Loucy (cell line): Measurements from ENCODE around the gene CNTN4.

Experiments used
- H2AFZ ChIP-seq: fragments of 200-600 bp; sonication (generic); 2 replicates; pipeline ENCODE4 v1.6.0; 2016; ENCODE audit warnings: antibody characterized with exemption, mild to moderate bottlenecking, low read length, moderate library complexity
- H3F3A ChIP-seq: fragments of 200-600 bp; 2 replicates; pipeline ENCODE4 v1.6.0; 2016; ENCODE audit warnings: antibody characterized with exemption, low read depth, mild to moderate bottlenecking
- H3K27me3 ChIP-seq: fragments of 200-600 bp; sonication (generic); 2 replicates; pipeline ENCODE4 v1.6.1; 2014; ENCODE audit warnings: low read length, mild to moderate bottlenecking; ENCODE audit not compliant: insufficient read depth, poor library complexity, severe bottlenecking
- H3K36me3 ChIP-seq: fragments of 200-600 bp; sonication (generic); 2 replicates; pipeline ENCODE4 v1.6.1; 2016; ENCODE audit warnings: low read length; ENCODE audit not compliant: insufficient read depth
- H3K4me1 ChIP-seq: fragments of 200-600 bp; sonication (generic); 2 replicates; pipeline ENCODE4 v1.5.1; 2014; ENCODE audit warnings: low read length, mild to moderate bottlenecking; ENCODE audit not compliant: insufficient read depth, poor library complexity, severe bottlenecking
- H3K4me2 ChIP-seq: fragments of 200-600 bp; sonication (generic); 2 replicates; pipeline ENCODE4 v1.6.0; 2014; ENCODE audit warnings: antibody characterized with exemption, low read length, low read depth, mild to moderate bottlenecking; ENCODE audit not compliant: poor library complexity, severe bottlenecking
- H3K4me3 ChIP-seq: fragments of 200-600 bp; sonication (generic); 2 replicates; pipeline ENCODE4 v1.5.1; 2014; ENCODE audit warnings: low read length, mild to moderate bottlenecking, mixed read lengths; ENCODE audit not compliant: poor library complexity, severe bottlenecking
- H3K79me2 ChIP-seq: fragments of 200-600 bp; sonication (generic); 2 replicates; pipeline ENCODE4 v1.6.1; 2014; ENCODE audit warnings: low read length; ENCODE audit not compliant: insufficient read depth
- H3K9ac ChIP-seq: fragments of 200-600 bp; sonication (generic); 2 replicates; pipeline ENCODE4 v1.6.0; 2014; ENCODE audit warnings: mild to moderate bottlenecking, low read depth, low read length, moderate library complexity; ENCODE audit not compliant: poor library complexity, severe bottlenecking
- H3K9me2 ChIP-seq: fragments of 200-600 bp; sonication (generic); replicated peaks from 2 replicates; pipeline ENCODE4 v1.6.1; 2016; ENCODE audit warnings: low read depth, low read length, mixed read lengths
- H3K9me3 ChIP-seq: fragments of 200-600 bp; sonication (generic); 2 replicates; pipeline ENCODE4 v1.6.1; 2014; ENCODE audit warnings: mild to moderate bottlenecking, antibody characterized with exemption, low read length, low read depth; ENCODE audit not compliant: insufficient read depth
- H4K20me1 ChIP-seq: fragments of 200-600 bp; sonication (generic); 2 replicates; pipeline ENCODE4 v1.6.0; 2014; ENCODE audit warnings: antibody characterized with exemption, low read length, mild to moderate bottlenecking; ENCODE audit not compliant: insufficient read depth, poor library complexity, severe bottlenecking
- CTCF ChIP-seq: fragments of 200-600 bp; sonication (generic); conservative IDR thresholded peaks from 2 replicates; pipeline ENCODE4 v1.5.1; 2014; ENCODE audit warnings: mild to moderate bottlenecking, antibody characterized with exemption, low read length
- EZH2phosphoT487 ChIP-seq: fragments of 200-600 bp; IDR thresholded peaks from 2 replicates; pipeline ENCODE4 v1.6.1; 2018; ENCODE audit warnings: antibody characterized with exemption, mild to moderate bottlenecking, moderate library complexity, borderline replicate concordance

The CNTN4 gene

DNA sequence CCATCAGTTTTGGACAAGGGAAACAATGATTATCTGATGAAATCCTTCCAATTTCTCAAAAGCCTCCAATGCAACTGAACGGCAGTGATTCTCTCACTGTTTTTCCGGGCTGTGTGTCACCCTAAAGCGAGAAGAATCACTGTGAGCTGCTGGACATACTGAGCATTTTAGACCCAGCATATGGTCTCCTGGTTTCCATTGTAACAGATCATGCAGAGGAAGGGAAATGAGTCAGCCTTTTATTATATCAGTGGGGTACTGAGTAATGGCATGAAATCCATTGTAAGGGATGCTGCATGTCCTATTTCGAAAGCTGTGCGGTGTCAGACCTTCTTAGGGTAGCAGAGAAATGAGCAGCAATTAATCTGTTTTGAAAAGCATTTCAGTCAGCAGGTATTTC lies 724.4 kb downstream of the CNTN4 start:
- H2AFZ ChIP-seq = no peak overlapping the region
- TF ChIP-seq EZH2phosphoT487 = no peak
- no peaks in the 10 kb centered on the region; the same call in 1 of the 2 replicates for H3K9me3 ChIP-seq
- H4K20me1 ChIP-seq = no peaks in the 10 kb centered on the region
- H3K9ac ChIP-seq = no peak overlapping the region
- no peaks in the 10 kb centered on the region for H3K9me2 ChIP-seq
- H3F3A ChIP-seq = no peaks in the 10 kb centered on the region
- no peaks in the 10 kb centered on the region for H3K79me2 ChIP-seq
- H3K4me3 ChIP-seq = no peak overlapping the region
- H3K4me2 ChIP-seq = no peak overlapping the region
- no peaks in the 10 kb centered on the region for H3K36me3 ChIP-seq
- no peaks in the 10 kb centered on the region for H3K27me3 ChIP-seq
- H3K4me1 ChIP-seq = no peaks in the 10 kb centered on the region

GRCh38 chr3:2823437-2824211 lies 725.0 kb downstream of the CNTN4 start:
- H2AFZ ChIP-seq = no peak overlapping the region

DNA sequence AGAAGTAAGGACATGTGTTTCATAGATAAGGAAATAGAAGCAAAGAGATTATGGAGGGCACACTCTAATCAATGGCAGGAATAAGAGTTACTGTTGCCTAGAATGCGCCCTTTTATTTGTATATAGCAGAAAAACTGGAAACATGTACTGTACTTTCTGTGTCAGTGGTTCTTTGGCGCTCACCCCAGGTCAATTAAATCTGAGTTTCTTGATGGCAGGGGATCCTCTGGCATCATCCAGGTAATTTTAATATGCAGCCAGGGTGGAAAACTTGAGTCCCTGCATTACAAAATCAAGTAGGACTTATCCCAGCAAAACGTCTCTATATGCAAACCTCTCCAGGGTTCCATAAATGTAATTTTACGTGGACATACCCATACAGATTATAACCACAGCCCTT lies 727.4 kb downstream of the CNTN4 start:
- H3F3A ChIP-seq = no peaks in the 10 kb centered on the region
- H3K79me2 ChIP-seq = no peaks in the 10 kb centered on the region
- H3K4me1 ChIP-seq = no peaks in the 10 kb centered on the region
- no peak overlapping the region for H3K9ac ChIP-seq
- H3K27me3 ChIP-seq = no peaks in the 10 kb centered on the region
- no peaks in the 10 kb centered on the region for H4K20me1 ChIP-seq
- H3K4me3 ChIP-seq = no peak overlapping the region
- no peaks in the 10 kb centered on the region; the same call in 1 of the 2 replicates for H3K9me3 ChIP-seq
- no peak overlapping the region for H3K4me2 ChIP-seq
- no peak overlapping the region for H2AFZ ChIP-seq
- TF ChIP-seq EZH2phosphoT487 (no peak), CTCF (no peak)
- H3K9me2 ChIP-seq = no peaks in the 10 kb centered on the region
- no peaks in the 10 kb centered on the region for H3K36me3 ChIP-seq

More at GRCh38 chr3:2823437-2824211, 725.0 kb downstream of the CNTN4 start:
- no peaks in the 10 kb centered on the region for H3K36me3 ChIP-seq
- H3K9me3 ChIP-seq = no peaks in the 10 kb centered on the region; the same call in 1 of the 2 replicates
- no peak overlapping the region for H3K4me2 ChIP-seq
- no peaks in the 10 kb centered on the region for H3K27me3 ChIP-seq
- H3K9me2 ChIP-seq = no peaks in the 10 kb centered on the region
- no peak overlapping the region for H3K9ac ChIP-seq
- H3K4me1 ChIP-seq = no peaks in the 10 kb centered on the region
- no peak overlapping the region for H3K4me3 ChIP-seq
- no peaks in the 10 kb centered on the region for H3K79me2 ChIP-seq
- no peaks in the 10 kb centered on the region for H4K20me1 ChIP-seq
- TF ChIP-seq EZH2phosphoT487 = no peak
- no peak for TF ChIP-seq CTCF
- H3F3A ChIP-seq = no peaks in the 10 kb centered on the region

DNA sequence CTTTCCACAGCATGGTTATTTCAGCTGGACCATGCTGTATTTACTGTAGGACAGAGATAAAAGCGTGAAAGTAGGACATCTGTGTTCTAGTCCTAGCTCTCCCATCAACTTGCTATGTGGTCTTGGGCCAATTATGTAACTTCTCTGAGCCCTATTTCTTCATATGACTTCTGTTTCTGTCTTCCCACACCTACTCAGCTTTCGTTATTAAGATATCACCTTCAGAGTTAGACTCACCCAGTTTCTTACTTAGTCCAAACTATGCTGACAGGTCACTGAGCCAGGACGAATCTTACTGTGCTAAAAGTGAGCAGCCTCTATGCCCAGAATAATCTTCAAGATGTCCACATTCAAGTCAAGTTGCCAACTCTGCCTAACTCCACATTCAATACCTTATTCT lies 727.8 kb downstream of the CNTN4 start:
- Histone ChIP-seq H3K9me2 (no peaks in the 10 kb centered on the region), H3K36me3 (no peaks in the 10 kb centered on the region), H3F3A (no peaks in the 10 kb centered on the region), H3K9ac (no peak overlapping the region), H3K4me2 (no peak overlapping the region), H3K4me1 (no peaks in the 10 kb centered on the region), H3K9me3 (no peaks in the 10 kb centered on the region; the same call in 1 of the 2 replicates), H2AFZ (no peak overlapping the region), H4K20me1 (no peaks in the 10 kb centered on the region), H3K27me3 (no peaks in the 10 kb centered on the region), H3K4me3 (no peak overlapping the region), H3K79me2 (no peaks in the 10 kb centered on the region)
- TF ChIP-seq CTCF (no peak), EZH2phosphoT487 (no peak)
